H1 (cell line): ENCODE measurements around the gene IKZF1. TPM values are rescaled to one million over a fixed set of nuclear protein-coding genes. Genes with fewer than 3 reads are reported as not detected.

Source experiments
- CTCF ChIA-PET: fragments of 300-600 bp; sonication (Branson Sonifier 250); formaldehyde crosslinking; loops from one replicate; lab custom pipeline; 2021; ENCODE audit not compliant: partially characterized antibody; lab: Charles Lee
- POLR2A ChIA-PET: fragments of 300-600 bp; sonication (Branson Sonifier 250); formaldehyde crosslinking; loops from one replicate; lab custom pipeline; 2021; ENCODE audit warnings: inconsistent platforms; ENCODE audit not compliant: partially characterized antibody; lab: Charles Lee
- DNase-seq, 2 experiments: peaks; one replicate each; pipeline versions ENCODE4 v3.0.0 to v3.0.0-alpha.2; 2010 to 2022; ENCODE audit warnings: low spot score in 2 of 2, low read depth in 1 of 2, mixed read lengths in 1 of 2
- FAIRE-seq: peaks from 2 replicates; lab custom pipeline; 2011; peaks lifted over from hg19 to GRCh38; lab: Jason Lieb, UNC
- H2AFZ ChIP-seq: 2 replicates; pipeline ENCODE4 v1.8.1; 2012; ENCODE audit warnings: low read length, inconsistent platforms
- H2AK5ac ChIP-seq: 2 replicates; pipeline ENCODE4 v1.6.1; 2013; ENCODE audit warnings: low read depth, low read length
- H2BK120ac ChIP-seq: replicated peaks from 2 replicates; pipeline ENCODE3; 2013; ENCODE audit warnings: low read depth, low read length, inconsistent platforms
- H2BK12ac ChIP-seq: 2 replicates; pipeline ENCODE4 v1.6.1; 2013; ENCODE audit warnings: low read depth, low read length
- H2BK15ac ChIP-seq: 2 replicates; pipeline ENCODE4 v1.6.1; 2013; ENCODE audit warnings: low read length
- H2BK20ac ChIP-seq: 2 replicates; pipeline ENCODE4 v1.6.1; 2013; ENCODE audit warnings: low read length
- H2BK5ac ChIP-seq: 2 replicates; pipeline ENCODE4 v1.6.1; 2013; ENCODE audit warnings: low read depth, low read length
- H3K14ac ChIP-seq: 2 replicates; pipeline ENCODE4 v1.6.1; 2013; ENCODE audit warnings: inconsistent platforms; ENCODE audit not compliant: insufficient read length
- H3K18ac ChIP-seq: 2 replicates; pipeline ENCODE4 v1.6.1; 2013; ENCODE audit warnings: low read length; ENCODE audit errors: extremely low read depth
- H3K23ac ChIP-seq: 2 replicates; pipeline ENCODE4 v1.6.1; 2013; ENCODE audit warnings: inconsistent platforms; ENCODE audit not compliant: insufficient read length
- H3K23me2 ChIP-seq: 2 replicates; pipeline ENCODE4 v1.6.1; 2013; ENCODE audit warnings: low read depth, low read length
- H3K27ac ChIP-seq: 2 replicates; pipeline ENCODE4 v1.6.1; 2011; ENCODE audit warnings: low read depth, low read length, inconsistent platforms
- H3K27me3 ChIP-seq, 4 experiments: replicated peaks in 1 of 4; 1 replicate in 1 of 4; 2 replicates in 3 of 4; pipeline versions ENCODE4 v1.6.1 to v1.8.1; 2011 to 2013; ENCODE audit warnings: low read length in 3 of 4, mild to moderate bottlenecking in 3 of 4, inconsistent platforms in 2 of 4, mixed read lengths in 2 of 4, moderate library complexity in 1 of 4; ENCODE audit not compliant: control insufficient read depth in 3 of 4, insufficient read depth in 3 of 4; ENCODE audit errors: extremely low read depth in 1 of 4
- H3K36me3 ChIP-seq, 4 experiments: 2 replicates each; pipeline versions ENCODE4 v1.6.1 to v1.8.1; 2011 to 2013; ENCODE audit warnings: mild to moderate bottlenecking in 4 of 4, low read length in 3 of 4, moderate library complexity in 2 of 4, control low read depth in 1 of 4, inconsistent platforms in 1 of 4; ENCODE audit not compliant: insufficient read depth in 4 of 4, control insufficient read depth in 2 of 4
- H3K4ac ChIP-seq: replicated peaks from 2 replicates; pipeline ENCODE3; 2013; ENCODE audit warnings: low read length, low read depth, mixed read lengths, inconsistent platforms; ENCODE audit not compliant: insufficient read length
- H3K4me1 ChIP-seq, 4 experiments: replicated peaks in 1 of 4; 1 replicate in 1 of 4; 2 replicates in 3 of 4; pipeline versions ENCODE4 v1.6.1 to v1.8.1; 2011 to 2013; ENCODE audit warnings: low read length in 3 of 4, inconsistent platforms in 2 of 4, mixed read lengths in 1 of 4; ENCODE audit not compliant: insufficient read depth in 4 of 4, control insufficient read depth in 3 of 4
- H3K4me2 ChIP-seq, 2 experiments: 2 replicates each; pipeline versions ENCODE4 v1.6.1 to v1.8.1; 2011 to 2013; ENCODE audit warnings: low read depth in 2 of 2, low read length in 2 of 2, control low read depth in 1 of 2, inconsistent platforms in 1 of 2, mild to moderate bottlenecking in 1 of 2; ENCODE audit not compliant: insufficient read depth in 1 of 2
- H3K4me3 ChIP-seq, 4 experiments: fragments of 200-600, 300-600 bp in 1 of 4; sonication (generic), shearing (Covaris generic), sonication (Bioruptor Twin) in 1 of 4; 2 replicates each; pipeline versions ENCODE4 v1.5.1 to v1.8.1; 2011 to 2016; ENCODE audit warnings: low read length in 4 of 4, low read depth in 3 of 4, control low read depth in 2 of 4, inconsistent platforms in 2 of 4, mild to moderate bottlenecking in 2 of 4, mixed read lengths in 1 of 4, moderate library complexity in 1 of 4; ENCODE audit not compliant: insufficient read depth in 2 of 4; ENCODE audit errors: extremely low read depth in 1 of 4
- H3K56ac ChIP-seq: replicated peaks from 2 replicates; pipeline ENCODE3; 2013; ENCODE audit warnings: low read depth, mild to moderate bottlenecking, mixed read lengths, low read length, inconsistent platforms; ENCODE audit not compliant: insufficient read length
- H3K79me1 ChIP-seq: 2 replicates; pipeline ENCODE4 v1.6.1; 2013; ENCODE audit warnings: low read depth, low read length, control low read depth
- H3K79me2 ChIP-seq, 2 experiments: 2 replicates each; pipeline versions ENCODE4 v1.6.1 to v1.8.1; 2012 to 2013; ENCODE audit warnings: low read length in 2 of 2, mild to moderate bottlenecking in 2 of 2, inconsistent platforms in 1 of 2; ENCODE audit not compliant: insufficient read depth in 2 of 2, control insufficient read depth in 1 of 2
- H3K9ac ChIP-seq, 4 experiments: replicated peaks in 1 of 4; 1 replicate in 1 of 4; 2 replicates in 3 of 4; pipeline versions ENCODE4 v1.6.1 to v1.8.1; 2011 to 2013; ENCODE audit warnings: low read depth in 3 of 4, low read length in 3 of 4, control low read depth in 2 of 4, mild to moderate bottlenecking in 2 of 4, moderate library complexity in 2 of 4, inconsistent platforms in 1 of 4; ENCODE audit errors: extremely low read depth in 1 of 4
- H3K9me3 ChIP-seq, 2 experiments: 2 replicates each; pipeline versions ENCODE4 v1.6.1 to v1.8.1; 2012 to 2013; ENCODE audit warnings: mild to moderate bottlenecking in 2 of 2, moderate library complexity in 2 of 2, control low read depth in 1 of 2, inconsistent platforms in 1 of 2, low read depth in 1 of 2, low read length in 1 of 2, mixed read lengths in 1 of 2; ENCODE audit not compliant: insufficient read depth in 2 of 2
- H4K20me1 ChIP-seq, 2 experiments: replicated peaks in 1 of 2; 2 replicates each; pipeline versions ENCODE3 to v1.8.1; 2011 to 2013; ENCODE audit warnings: inconsistent platforms in 2 of 2, low read length in 2 of 2, mild to moderate bottlenecking in 1 of 2; ENCODE audit not compliant: insufficient read depth in 2 of 2, control insufficient read depth in 1 of 2
- H4K5ac ChIP-seq: 2 replicates; pipeline ENCODE4 v1.6.1; 2013; ENCODE audit warnings: low read length, low read depth, mixed read lengths, inconsistent platforms; ENCODE audit not compliant: insufficient read length
- H4K8ac ChIP-seq: 2 replicates; pipeline ENCODE4 v1.8.0; 2013; ENCODE audit warnings: mild to moderate bottlenecking, moderate library complexity, low read length, inconsistent platforms; ENCODE audit not compliant: insufficient read depth; ENCODE audit errors: extremely low read depth
- H4K91ac ChIP-seq: replicated peaks from 2 replicates; pipeline ENCODE3; 2013; ENCODE audit warnings: low read length, mixed read lengths, inconsistent platforms; ENCODE audit not compliant: insufficient read length
- ASH2L ChIP-seq: fragments of 200-600, 300-600 bp; sonication (generic); IDR thresholded peaks from one replicate; pipeline ENCODE4 v1.7.1; 2017; ENCODE audit warnings: low read length
- CHD2 ChIP-seq: IDR thresholded peaks from 2 replicates; pipeline ENCODE4 v1.6.1; 2012; ENCODE audit warnings: low read length, improper control_type of control experiment
- EGR1 ChIP-seq: IDR thresholded peaks from 2 replicates; pipeline ENCODE4 v1.6.1; 2011; ENCODE audit warnings: low read depth, low read length, borderline replicate concordance
- HDAC2 ChIP-seq, 2 experiments: fragments of 300-600 bp in 1 of 2; sonication (generic) in 1 of 2; IDR thresholded peaks; 2 replicates each; pipeline ENCODE4 v1.6.1; 2011 to 2012; ENCODE audit warnings: low read depth in 2 of 2, low read length in 2 of 2, mild to moderate bottlenecking in 2 of 2, moderate library complexity in 2 of 2, borderline replicate concordance in 1 of 2, inconsistent platforms in 1 of 2
- HDAC6 ChIP-seq: IDR thresholded peaks from one replicate; pipeline ENCODE4 v1.7.1; 2012; ENCODE audit warnings: low read depth, mild to moderate bottlenecking, inconsistent platforms, low read length, moderate library complexity
- KDM1A ChIP-seq: fragments of 200-600, 300-600 bp; sonication (generic); IDR thresholded peaks from 2 replicates; pipeline ENCODE4 v1.7.1; 2016; ENCODE audit warnings: mild to moderate bottlenecking, low read length, borderline replicate concordance
- KDM4A ChIP-seq: IDR thresholded peaks from one replicate; pipeline ENCODE4 v1.7.1; 2012; ENCODE audit warnings: low read depth, mild to moderate bottlenecking, moderate library complexity, low read length, inconsistent platforms; ENCODE audit not compliant: severe bottlenecking
- MAFK ChIP-seq: IDR thresholded peaks from 2 replicates; pipeline ENCODE4 v1.6.1; 2012; ENCODE audit warnings: low read depth, mild to moderate bottlenecking, improper control_type of control experiment, low read length
- POLR2A ChIP-seq, 2 experiments: IDR thresholded peaks; 1 replicate in 1 of 2; 2 replicates in 1 of 2; pipeline ENCODE4 v1.6.1; 2011; ENCODE audit warnings: low read depth in 2 of 2, low read length in 2 of 2, mild to moderate bottlenecking in 2 of 2; ENCODE audit errors: control extremely low read depth in 1 of 2
- POLR2AphosphoS5 ChIP-seq: IDR thresholded peaks from 2 replicates; pipeline ENCODE4 v1.6.1; 2011; ENCODE audit warnings: low read depth, low read length
- POU5F1 ChIP-seq: IDR thresholded peaks from 2 replicates; pipeline ENCODE4 v1.6.1; 2011; ENCODE audit warnings: low read depth, mild to moderate bottlenecking, low read length, moderate library complexity
- RFX5 ChIP-seq: IDR thresholded peaks from 2 replicates; pipeline ENCODE4 v1.6.1; 2011; ENCODE audit warnings: low read depth, low read length, improper control_type of control experiment, borderline replicate concordance
- RXRA ChIP-seq: IDR thresholded peaks from 2 replicates; pipeline ENCODE4 v1.6.1; 2011; ENCODE audit warnings: low read depth, mild to moderate bottlenecking, low read length, moderate library complexity; ENCODE audit not compliant: insufficient read depth
- SIRT6 ChIP-seq: IDR thresholded peaks from one replicate; pipeline ENCODE4 v1.7.1; 2012; ENCODE audit warnings: low read length, inconsistent platforms
- SP2 ChIP-seq: IDR thresholded peaks from 2 replicates; pipeline ENCODE4 v1.6.1; 2012; ENCODE audit warnings: mild to moderate bottlenecking, low read length, inconsistent platforms
- SRF ChIP-seq: IDR thresholded peaks from 2 replicates; pipeline ENCODE4 v1.6.1; 2011; ENCODE audit warnings: mild to moderate bottlenecking, low read depth, low read length, moderate library complexity
- TAF1 ChIP-seq: IDR thresholded peaks from 2 replicates; pipeline ENCODE4 v1.6.1; 2011; ENCODE audit warnings: mild to moderate bottlenecking, low read depth, low read length
- WGBS, 2 experiments: shearing (Covaris generic) in 1 of 2; methylation state at CpG; one replicate each; pipeline versions ENCODE4 v1.1.6 to v1.1.7; 2013 to 2015; ENCODE audit warnings: low lambda C conversion rate in 2 of 2, mixed read lengths in 2 of 2, inconsistent platforms in 1 of 2, low coverage in 1 of 2, missing lambda C conversion rate in 1 of 2; ENCODE audit not compliant: insufficient replicate concordance in 2 of 2, insufficient coverage in 1 of 2, insufficient read length in 1 of 2; ENCODE audit errors: extremely low coverage in 1 of 2, missing lambda C conversion rate in 1 of 2; 5-methylcytosine and 5-hydroxymethylcytosine counted together
- polyA plus RNA-seq, 7 experiments: library from polyadenylated mRNA; depleted of rRNA in 3 of 7; stranded (reverse) in 5 of 7; unstranded in 2 of 7; fragments of >200 nt in 5 of 7; fragments of 200-250 nt in 2 of 7; gene quantifications; 1 replicate in 5 of 7; 2 replicates in 1 of 7; 4 replicates in 1 of 7; pipeline versions ENCODE4 v1.2.1 to v1.2.3, GENCODE V29; 2011 to 2013; ENCODE audit warnings: missing spikeins in 2 of 7, mixed read lengths in 2 of 7
- total RNA-seq: library from RNA; stranded (reverse); fragmentation: NEBNext Ultra II Directional; extraction: Animal tissue kit (Norgen Biotek cat#: 25700); gene quantifications from 2 replicates; pipeline ENCODE4 v1.2.1, GENCODE V29; 2021

The IKZF1 gene
- total and polyA plus RNA-seq, 2 of the 8 experiments (the other 6 are each of a cell fraction or from before 2014, with no cell fraction given) = 0.74 to 1.5 TPM

- Histone ChIP-seq H3K14ac (no peak overlapping the region), H4K5ac (no peak overlapping the region), H3K36me3 (no peaks in the 10 kb centered on the region), H3K56ac (no peak overlapping the region), H2BK5ac (no peak overlapping the region), H2AFZ (no peak overlapping the region), H2BK120ac (no peak overlapping the region), H3K18ac (no peak overlapping the region), H3K4me3 (no peak overlapping the region), H4K8ac (no peak overlapping the region), H3K27ac (no peak overlapping the region), H4K91ac (no peak overlapping the region), H3K79me2 (no peaks in the 10 kb centered on the region), H2BK12ac (no peak overlapping the region), H3K23me2 (no peaks in the 10 kb centered on the region), H2BK20ac (no peak overlapping the region), H3K4me2 (no peak overlapping the region), H2AK5ac (no peak overlapping the region), H2BK15ac (no peak overlapping the region), H4K20me1 (no peaks in the 10 kb centered on the region), H3K4ac (no peak overlapping the region), H3K9me3 (no peaks in the 10 kb centered on the region), H3K79me1 (no peaks in the 10 kb centered on the region), H3K23ac (no peak overlapping the region), H3K27me3 (no peaks in the 10 kb centered on the region; a peak in 1 of 7 replicates), H3K9ac (no peak overlapping the region), H3K4me1 (peaks cover 0 to 5% (median 3%) of the 10 kb centered on the region in 4 experiments; a peak in 3 of 7 replicates)
- WGBS, 2 experiments = 69% methylated on average over 4 of the region's 4 CpGs; no CpG with 5 or more reads in 1 of the 2 experiments
- no peak for DNase-seq
- CTCF ChIA-PET = interaction anchor here (0.8 to 1.6 kb wide), 4 partner anchors 9 to 252 kb away, joined by 3 to 4 read pairs (median 3); no protein-coding TSS in a partner anchor
- POLR2A ChIA-PET = no interaction called here
- FAIRE-seq = no peak
- TF ChIP-seq HDAC2 (IDR thresholded peaks at IDR 0.05; ENCODE audit: borderline replicate concordance in 1 of 2, low read depth in 2 of 2, low read length in 2 of 2) = no peak
- no peak for TF ChIP-seq SRF
- no peak for TF ChIP-seq SP2
- no peak for TF ChIP-seq RXRA
- TF ChIP-seq HDAC6 = no peak
- no peak for TF ChIP-seq POLR2A (IDR thresholded peaks at IDR 0.05; ENCODE audit: control extremely low read depth in 1 of 2, low read depth in 2 of 2, low read length in 2 of 2)
- TF ChIP-seq ASH2L = no peak
- TF ChIP-seq MAFK = no peak
- TF ChIP-seq SIRT6 = no peak
- TF ChIP-seq POU5F1 = no peak
- TF ChIP-seq KDM4A = no peak
- TF ChIP-seq TAF1 = no peak
- no peak for TF ChIP-seq CHD2
- no peak for TF ChIP-seq KDM1A
- TF ChIP-seq RFX5 = no peak
- TF ChIP-seq EGR1 = no peak
- no peak for TF ChIP-seq POLR2AphosphoS5
Observed at GRCh38 chr7:50423860-50424259, 119.3 kb downstream of the IKZF1 start.
